ENCODE data around the gene POLD3.

The POLD3 gene

DNA sequence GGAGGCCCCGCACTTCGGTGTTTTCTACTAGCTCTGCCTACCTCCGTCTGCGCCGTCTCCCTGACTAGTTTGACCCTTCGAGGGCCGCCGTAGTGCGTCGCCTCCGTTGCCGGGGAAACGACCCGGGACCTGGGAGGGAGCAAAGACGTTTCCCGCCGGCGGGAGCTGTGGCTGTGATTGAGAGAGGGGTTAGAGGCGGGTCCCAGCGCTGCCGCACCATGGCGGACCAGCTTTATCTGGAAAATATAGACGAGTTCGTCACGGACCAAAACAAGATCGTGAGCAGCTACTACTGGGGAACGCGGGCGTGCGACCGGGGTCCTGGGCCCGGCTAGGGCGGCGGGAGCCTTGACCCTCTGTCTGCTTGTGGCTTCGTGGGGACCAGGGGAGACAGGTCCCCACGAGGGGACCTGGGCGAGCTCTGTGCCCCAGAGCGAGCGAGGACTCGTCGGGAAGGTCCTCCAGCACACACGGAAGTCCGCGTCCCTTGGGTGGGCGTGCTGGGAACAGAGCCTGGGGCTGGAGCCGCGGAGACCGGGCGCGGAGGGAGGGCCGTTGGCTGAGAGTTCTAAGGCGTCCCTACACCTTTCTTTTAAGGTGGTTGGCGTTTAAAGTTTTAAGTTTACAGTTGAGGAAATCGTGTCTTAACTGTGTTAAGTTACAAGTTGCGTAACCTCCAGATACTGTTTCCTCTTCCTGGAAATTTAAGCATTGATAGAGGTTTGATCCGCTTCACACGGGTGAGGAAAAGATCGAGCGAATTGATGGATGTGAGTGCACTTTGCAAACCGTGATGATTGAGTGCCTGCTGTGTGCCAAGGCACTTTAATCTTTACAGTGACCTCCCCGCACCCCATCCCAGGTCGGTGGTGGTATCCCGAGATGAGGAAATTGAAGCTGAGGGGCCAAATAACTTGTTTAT, at the start of gene POLD3:
Gene POLD3 (plus strand): TSS at position 142 of the 922 bp plus-strand sequence. CDS start 77 bp downstream, at position 219.
- DNase-seq, result peak; percentile 95

- DNase-seq, result no peak
Observed at GRCh38 chr11:74543991-74544390, 48.4 kb upstream of the POLD3 start.

GRCh38 chr11:74546752-74547151, 45.6 kb upstream of the POLD3 start:
- no peak for DNase-seq

DNA sequence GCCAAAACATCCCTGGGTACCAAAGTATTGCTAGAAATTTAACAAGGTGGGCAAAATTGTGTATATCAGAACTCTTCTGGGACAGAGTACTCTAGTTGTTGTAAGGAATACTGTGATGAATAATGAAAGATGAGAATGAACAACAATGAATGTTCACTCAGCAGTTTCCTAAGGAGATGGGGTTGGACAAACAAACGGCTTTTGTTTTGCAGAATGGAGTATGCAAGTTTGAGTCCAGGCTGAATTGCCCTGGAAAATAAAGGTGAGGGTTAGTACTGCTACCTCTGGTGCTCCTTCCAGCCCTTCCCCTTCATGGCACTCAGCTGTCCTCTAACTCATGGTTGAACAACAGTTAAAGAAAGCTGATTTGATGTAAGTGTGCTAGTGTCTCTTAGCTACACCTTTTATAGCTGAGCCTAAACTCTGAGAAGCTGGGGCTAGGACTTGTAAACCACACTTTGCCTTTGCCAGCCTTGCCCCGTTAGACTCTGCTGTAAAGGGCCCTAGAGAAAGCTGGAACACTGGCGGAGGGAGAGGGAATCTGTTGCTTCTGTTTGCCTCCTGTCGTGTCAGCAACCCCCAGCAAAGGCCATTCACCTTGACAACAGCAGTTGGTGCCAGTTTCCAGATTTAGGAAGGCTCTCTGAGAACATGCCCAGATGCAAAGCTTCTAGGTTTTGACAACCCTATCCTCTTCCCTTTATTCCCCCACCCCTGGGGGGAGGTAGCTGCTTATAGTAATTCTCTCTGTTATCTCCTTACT, 41.2 kb upstream of the POLD3 start:
- DNase-seq, result no peak

- DNase-seq, result no peak
Observed at GRCh38 chr11:74551754-74552145, 40.6 kb upstream of the POLD3 start.

GRCh38 chr11:74557526-74557925, 34.9 kb upstream of the POLD3 start:
- no peak for DNase-seq

DNA sequence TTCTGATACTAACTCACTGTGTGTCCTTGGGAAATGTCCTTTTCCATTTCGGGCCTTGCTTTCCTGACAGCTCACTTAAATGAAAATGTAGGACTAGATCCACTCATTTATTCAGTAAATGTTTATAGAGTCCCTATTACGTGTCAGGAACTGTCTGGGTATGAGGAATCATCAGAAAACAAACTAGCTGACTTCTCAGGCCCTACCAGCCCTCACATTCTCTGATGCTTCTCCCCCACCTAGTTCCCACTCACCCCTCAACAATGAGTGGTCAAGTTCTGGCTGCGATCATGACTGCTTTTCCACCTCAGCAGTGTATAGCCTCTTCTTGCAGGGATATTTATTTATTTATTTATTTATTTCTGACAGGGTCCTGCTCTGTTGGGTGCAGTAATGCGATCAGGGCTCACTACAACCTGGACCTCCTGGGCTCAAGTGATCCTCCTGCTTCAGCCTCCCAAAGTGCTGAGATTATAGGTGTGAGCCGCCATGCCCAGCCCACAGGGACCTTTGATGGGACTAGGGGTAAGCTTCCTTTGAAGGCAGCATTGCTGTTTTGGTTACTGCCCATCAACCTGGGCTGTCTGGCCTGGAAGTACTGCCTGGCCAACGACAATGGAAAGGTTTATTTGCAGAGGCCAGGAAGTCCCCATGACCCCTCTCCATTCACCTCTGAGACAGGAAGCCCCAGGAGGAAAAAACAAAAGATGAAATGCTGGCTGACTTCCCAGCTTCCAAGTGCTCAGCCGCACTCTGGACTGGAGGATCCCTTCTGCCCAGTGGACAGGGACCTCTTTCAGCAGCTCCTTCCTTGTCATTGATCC, 33.1 kb upstream of the POLD3 start:
- no peak for DNase-seq

GRCh38 chr11:74559934-74560309, 32.5 kb upstream of the POLD3 start:
- no peak for DNase-seq

GRCh38 chr11:74566146-74566960, 26.0 kb upstream of the POLD3 start:
- DNase-seq, result no peak

DNA sequence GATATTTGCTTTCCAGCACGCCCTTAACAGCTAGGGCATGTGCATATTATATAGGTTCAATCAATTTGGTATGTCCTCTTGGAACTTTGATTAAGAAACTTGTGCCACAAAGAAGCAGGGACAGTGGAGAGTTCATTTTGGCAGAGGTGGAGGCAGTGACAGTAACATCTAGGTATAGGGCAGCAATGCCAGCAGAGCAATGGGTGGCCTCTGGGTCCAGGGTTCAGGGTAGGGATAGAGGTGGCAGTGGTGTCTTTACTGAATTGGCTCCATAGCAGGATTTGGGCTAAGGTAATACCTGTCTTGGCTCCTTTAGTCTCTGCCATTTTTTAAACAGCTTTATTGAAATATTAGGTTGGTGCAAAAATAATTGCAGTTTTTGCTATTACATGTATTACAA, 24.4 kb upstream of the POLD3 start:
- no peak for DNase-seq

- no peak for DNase-seq
Observed at GRCh38 chr11:74570266-74571061, 21.9 kb upstream of the POLD3 start.

DNA sequence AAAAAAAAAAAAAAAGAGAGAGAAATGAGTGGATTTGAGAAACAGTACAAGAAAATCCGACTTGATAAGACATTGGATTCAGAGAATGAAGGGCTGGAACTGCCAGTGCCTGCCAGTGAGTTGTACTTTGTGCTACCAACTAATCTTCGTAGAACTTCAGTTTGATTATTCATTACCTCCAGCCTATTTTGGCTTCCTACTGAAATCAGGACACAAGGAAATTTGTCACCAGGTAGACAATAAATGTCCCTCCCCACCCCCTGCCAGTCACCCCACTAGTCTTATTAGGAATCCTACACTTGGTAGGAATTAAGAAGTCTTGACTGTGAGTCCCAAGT, 21.4 kb upstream of the POLD3 start:
- DNase-seq, result no peak

DNA sequence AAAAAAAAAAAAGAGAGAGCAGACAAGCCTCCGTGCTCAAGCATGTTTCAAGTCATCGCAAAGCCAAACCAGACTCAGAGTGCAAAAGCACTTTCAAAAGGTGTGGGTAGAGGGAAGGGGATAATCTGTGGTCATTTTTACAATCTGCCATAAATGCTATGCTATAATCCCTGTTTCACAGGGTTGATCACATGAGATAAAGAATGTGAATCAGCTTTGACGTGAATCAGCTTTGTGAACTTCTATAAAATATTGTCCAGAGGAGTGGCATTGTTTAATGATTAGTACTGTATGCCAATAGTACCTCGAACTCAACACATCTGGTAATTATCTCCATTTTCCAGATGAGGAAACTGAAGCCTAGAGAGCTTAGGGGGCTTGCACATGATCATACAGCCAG, 20.0 kb upstream of the POLD3 start:
- no peak for DNase-seq

DNA sequence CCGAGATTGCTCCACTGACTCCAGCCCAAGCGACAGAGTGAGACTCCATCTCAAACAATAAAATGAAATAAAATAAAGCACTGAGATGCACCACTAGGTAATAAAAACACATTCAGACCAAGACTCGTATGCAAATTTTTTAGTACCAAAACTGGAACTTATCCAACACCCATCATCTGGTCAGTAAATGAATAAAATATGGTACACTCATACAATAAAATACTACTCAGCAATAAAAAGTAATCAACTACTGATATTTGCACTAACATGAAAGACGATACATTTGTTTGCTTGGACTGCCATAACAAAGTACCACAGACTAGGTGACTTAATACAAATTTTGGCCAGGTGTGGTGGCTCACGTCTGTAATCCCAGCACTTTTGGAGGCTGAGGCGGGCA, 17.8 kb upstream of the POLD3 start:
- DNase-seq, result no peak

GRCh38 chr11:74575999-74576398, 16.4 kb upstream of the POLD3 start:
- no peak for DNase-seq

DNA sequence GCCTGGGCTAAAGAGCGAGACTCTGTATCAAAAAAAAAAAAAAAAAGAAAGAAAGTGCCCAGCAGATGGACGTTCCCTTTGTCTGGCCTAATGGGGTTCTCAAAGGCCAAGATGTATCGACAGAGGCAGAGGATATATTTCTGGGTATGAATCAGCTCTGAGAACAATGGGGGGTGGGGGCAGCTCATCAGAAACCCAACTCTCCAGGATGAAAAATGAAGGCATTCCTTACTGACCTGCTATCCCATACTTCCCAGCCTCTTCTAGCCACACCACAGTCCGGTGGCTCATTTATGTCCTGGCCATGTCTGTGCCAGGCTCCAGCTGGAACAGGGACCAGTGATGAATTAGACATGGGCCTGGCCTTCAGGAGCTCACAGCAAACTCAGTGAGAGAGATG, 15.2 kb upstream of the POLD3 start:
- DNase-seq, result no peak

- DNase-seq, result no peak
Observed at GRCh38 chr11:74577624-74578396, 14.6 kb upstream of the POLD3 start.

DNA sequence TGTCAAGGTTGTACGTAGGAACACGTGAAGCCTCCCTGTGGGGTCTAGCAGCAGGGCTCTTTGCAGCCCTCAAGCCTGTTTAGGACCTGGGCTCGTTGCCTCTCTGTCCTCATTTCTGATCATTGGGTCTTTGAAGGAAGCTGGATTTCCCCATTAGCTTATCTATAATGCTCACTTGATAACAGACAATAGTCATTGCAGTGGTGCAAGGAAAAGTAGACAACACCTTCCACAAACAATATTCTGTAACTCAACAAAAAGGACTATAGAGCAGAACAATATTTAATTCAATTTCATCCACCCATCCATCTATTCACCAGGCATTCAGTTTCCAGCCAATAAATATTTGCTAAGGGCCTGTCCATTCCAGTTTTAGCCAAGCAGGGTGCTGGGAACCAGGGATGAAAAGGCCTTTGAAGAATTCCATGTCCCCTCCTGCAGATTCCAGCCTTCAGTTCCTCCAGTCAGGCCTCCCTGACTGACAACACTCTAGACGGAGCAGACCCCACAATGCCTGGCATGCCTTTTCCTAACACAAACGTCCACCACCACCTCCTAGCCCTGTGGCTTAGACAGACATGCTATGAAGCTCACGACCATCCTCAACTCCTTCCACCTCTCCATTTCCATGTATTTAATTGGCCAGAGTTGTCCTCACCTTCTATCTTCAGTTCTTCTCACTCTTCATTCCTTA, 12.7 kb upstream of the POLD3 start:
- DNase-seq, result no peak

DNA sequence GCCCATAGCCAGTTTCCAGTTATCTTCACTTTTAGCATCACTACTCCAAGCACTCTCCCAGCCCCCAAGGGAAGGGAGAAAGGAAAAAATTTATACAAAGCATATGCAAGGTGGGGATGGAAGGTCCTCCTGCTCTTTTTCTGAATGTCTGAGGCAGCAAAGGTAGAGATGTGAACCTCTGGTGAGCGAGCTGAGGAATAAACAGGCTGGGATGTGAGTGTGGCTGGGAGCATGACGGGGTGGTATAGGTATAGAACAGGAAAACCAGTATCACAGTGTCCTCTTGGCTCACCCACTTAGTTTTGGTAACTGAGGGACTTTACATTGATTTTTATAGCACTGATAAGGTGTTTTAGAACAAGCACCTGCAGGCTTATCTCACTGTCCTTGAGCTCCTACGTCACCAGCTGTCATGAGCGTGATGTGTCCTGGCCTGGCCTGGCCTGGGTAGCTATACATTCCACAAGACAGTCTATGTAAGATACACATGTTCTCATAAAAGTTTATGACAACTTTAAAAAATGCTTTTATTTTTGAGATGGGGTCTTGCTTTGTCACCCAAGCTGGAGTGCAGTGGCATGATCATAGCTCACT, 10.3 kb upstream of the POLD3 start:
- no peak for DNase-seq
